Measurements from ENCODE around the gene ASCL5. TPM values are rescaled to one million over a fixed set of nuclear protein-coding genes. Genes with fewer than 3 reads are reported as not detected.
A peak's percentile ranks its signal among the peaks of the same experiment; 100 is the strongest.

ASCL5 gene
- not detected in 2 replicates for total RNA-seq (2012; rRNA removed)

- Histone ChIP-seq H3K36me3 (ENCODE audit: insufficient read depth, low read length) (no peaks in the 10 kb centered on the region), H3K9ac (ENCODE audit: low read depth, low read length) (no peak within 1 kb of the TSS), H3K27me3 (ENCODE audit: control insufficient read depth, insufficient read depth, low read length) (peaks cover 45% of the 10 kb centered on the region), H3K4me1 (ENCODE audit: control insufficient read depth, insufficient read depth, low read length) (peaks cover 23% of the 10 kb centered on the region), H3K9me3 (replicated peaks; ENCODE audit: low read length) (no peaks in the 10 kb centered on the region), H3K4me3 (ENCODE audit: low read length) (no peak within 1 kb of the TSS), H3K4me2 (ENCODE audit: low read length) (peak within 1 kb of the TSS; percentile 13)
Measured at GRCh38 chr1:201126832-201127754, at the start of gene ASCL5. Gene ASCL5, minus strand, starts transcription at chr1:201127184. Its CDS starts 11,812 bp downstream, at chr1:201115372.

- Histone ChIP-seq H3K9ac (ENCODE audit: low read depth, low read length) (no peak overlapping the region), H3K36me3 (ENCODE audit: insufficient read depth, low read length) (no peaks in the 10 kb centered on the region), H3K9me3 (replicated peaks; ENCODE audit: low read length) (peaks cover 6% of the 10 kb centered on the region), H3K4me1 (ENCODE audit: control insufficient read depth, insufficient read depth, low read length) (peaks cover 10% of the 10 kb centered on the region), H3K27me3 (ENCODE audit: control insufficient read depth, insufficient read depth, low read length) (peaks cover 15% of the 10 kb centered on the region), H3K4me3 (ENCODE audit: low read length) (no peak overlapping the region), H3K4me2 (ENCODE audit: low read length) (no peak overlapping the region)
Measured at GRCh38 chr1:201175820-201176500, 49.0 kb upstream of the ASCL5 start.

- H3K4me2 ChIP-seq (ENCODE audit: low read length): no peak overlapping the region
- H3K4me3 ChIP-seq (ENCODE audit: low read length): no peak overlapping the region
Measured at GRCh38 chr1:201173736-201174135, 46.8 kb upstream of the ASCL5 start.

GRCh38 chr1:201172999-201173610 lies 46.1 kb upstream of the ASCL5 start:
- H3K9me3 ChIP-seq (replicated peaks; ENCODE audit: low read length): no peaks in the 10 kb centered on the region
- no peak overlapping the region for H3K9ac ChIP-seq (ENCODE audit: low read depth, low read length)
- H3K4me3 ChIP-seq (ENCODE audit: low read length): no peak overlapping the region
- no peak overlapping the region for H3K4me2 ChIP-seq (ENCODE audit: low read length)
- H3K27me3 ChIP-seq (ENCODE audit: control insufficient read depth, insufficient read depth, low read length): no peaks in the 10 kb centered on the region
- H3K4me1 ChIP-seq (ENCODE audit: control insufficient read depth, insufficient read depth, low read length): peaks cover 18% of the 10 kb centered on the region
- H3K36me3 ChIP-seq (ENCODE audit: insufficient read depth, low read length): no peaks in the 10 kb centered on the region

More at GRCh38 chr1:201173736-201174135, 46.8 kb upstream of the ASCL5 start:
- no peaks in the 10 kb centered on the region for H3K36me3 ChIP-seq (ENCODE audit: insufficient read depth, low read length)
- H3K27me3 ChIP-seq (ENCODE audit: control insufficient read depth, insufficient read depth, low read length): peaks cover under 1% of the 10 kb centered on the region
- peaks cover 2% of the 10 kb centered on the region for H3K9me3 ChIP-seq (replicated peaks; ENCODE audit: low read length)
- no peak overlapping the region for H3K9ac ChIP-seq (ENCODE audit: low read depth, low read length)
- H3K4me1 ChIP-seq (ENCODE audit: control insufficient read depth, insufficient read depth, low read length): peaks cover 18% of the 10 kb centered on the region

- Histone ChIP-seq H3K9me3 (replicated peaks; ENCODE audit: low read length) (no peaks in the 10 kb centered on the region), H3K4me2 (ENCODE audit: low read length) (no peak overlapping the region), H3K4me3 (ENCODE audit: low read length) (no peak overlapping the region), H3K27me3 (ENCODE audit: control insufficient read depth, insufficient read depth, low read length) (peaks cover 6% of the 10 kb centered on the region), H3K4me1 (ENCODE audit: control insufficient read depth, insufficient read depth, low read length) (peaks cover 18% of the 10 kb centered on the region), H3K36me3 (ENCODE audit: insufficient read depth, low read length) (no peaks in the 10 kb centered on the region), H3K9ac (ENCODE audit: low read depth, low read length) (no peak overlapping the region)
Measured at GRCh38 chr1:201172326-201172725, 45.3 kb upstream of the ASCL5 start.

GRCh38 chr1:201171063-201172036 lies 44.4 kb upstream of the ASCL5 start:
- Histone ChIP-seq H3K4me2 (ENCODE audit: low read length) (peak overlapping the region; percentile 97), H3K9ac (ENCODE audit: low read depth, low read length) (peak overlapping the region; percentile 86), H3K4me1 (ENCODE audit: control insufficient read depth, insufficient read depth, low read length) (peaks cover 18% of the 10 kb centered on the region), H3K27me3 (ENCODE audit: control insufficient read depth, insufficient read depth, low read length) (peaks cover 10% of the 10 kb centered on the region), H3K9me3 (replicated peaks; ENCODE audit: low read length) (no peaks in the 10 kb centered on the region), H3K36me3 (ENCODE audit: insufficient read depth, low read length) (no peaks in the 10 kb centered on the region), H3K4me3 (ENCODE audit: low read length) (peak overlapping the region; percentile 75)

- H3K27me3 ChIP-seq (ENCODE audit: control insufficient read depth, insufficient read depth, low read length): peaks cover 16% of the 10 kb centered on the region
- H3K4me2 ChIP-seq (ENCODE audit: low read length): peak overlapping the region; percentile 97
- no peaks in the 10 kb centered on the region for H3K36me3 ChIP-seq (ENCODE audit: insufficient read depth, low read length)
- H3K9me3 ChIP-seq (replicated peaks; ENCODE audit: low read length): no peaks in the 10 kb centered on the region
- peak overlapping the region; percentile 86 for H3K9ac ChIP-seq (ENCODE audit: low read depth, low read length)
- peaks cover 18% of the 10 kb centered on the region for H3K4me1 ChIP-seq (ENCODE audit: control insufficient read depth, insufficient read depth, low read length)
- peak overlapping the region; percentile 75 for H3K4me3 ChIP-seq (ENCODE audit: low read length)
Measured at GRCh38 chr1:201170533-201171062, 43.6 kb upstream of the ASCL5 start.

GRCh38 chr1:201169971-201170532 lies 43.1 kb upstream of the ASCL5 start:
- no peak overlapping the region for H3K4me3 ChIP-seq (ENCODE audit: low read length)

GRCh38 chr1:201169203-201169602 lies 42.2 kb upstream of the ASCL5 start:
- Histone ChIP-seq H3K4me2 (ENCODE audit: low read length) (no peak overlapping the region), H3K9me3 (replicated peaks; ENCODE audit: low read length) (no peaks in the 10 kb centered on the region), H3K9ac (ENCODE audit: low read depth, low read length) (no peak overlapping the region), H3K36me3 (ENCODE audit: insufficient read depth, low read length) (no peaks in the 10 kb centered on the region), H3K4me3 (ENCODE audit: low read length) (no peak overlapping the region), H3K27me3 (ENCODE audit: control insufficient read depth, insufficient read depth, low read length) (peaks cover 24% of the 10 kb centered on the region), H3K4me1 (ENCODE audit: control insufficient read depth, insufficient read depth, low read length) (peaks cover 18% of the 10 kb centered on the region)

More at GRCh38 chr1:201169971-201170532, 43.1 kb upstream of the ASCL5 start:
- Histone ChIP-seq H3K36me3 (ENCODE audit: insufficient read depth, low read length) (no peaks in the 10 kb centered on the region), H3K9me3 (replicated peaks; ENCODE audit: low read length) (no peaks in the 10 kb centered on the region), H3K4me2 (ENCODE audit: low read length) (peak overlapping the region; percentile 97), H3K27me3 (ENCODE audit: control insufficient read depth, insufficient read depth, low read length) (peaks cover 17% of the 10 kb centered on the region), H3K4me1 (ENCODE audit: control insufficient read depth, insufficient read depth, low read length) (peaks cover 18% of the 10 kb centered on the region), H3K9ac (ENCODE audit: low read depth, low read length) (peak overlapping the region; percentile 28)

Data from skeletal muscle satellite cell (primary cell).